MCF 10A (cell line): ENCODE measurements around the gene GIPC2. TPM values are rescaled to one million over a fixed set of nuclear protein-coding genes. Genes with fewer than 3 reads are reported as not detected.
"Not testable (repeated sequence)": the region's sequence is repeated elsewhere in the genome, so short reads cannot be mapped to it uniquely, and the experiment has no call there.

Source experiments
- BruUV-seq: library from RNA; stranded (reverse); fragments of 400-500 nt; replicated peaks from 2 replicates; lab custom pipeline; 2021; lab: Mats Ljungman, UMichigan
- CTCF ChIA-PET: fragments of 300-600 bp; sonication (Branson Sonifier 250); formaldehyde crosslinking; extraction: SDS; loops from one replicate; lab custom pipeline; 2021; ENCODE audit warnings: antibody characterized with exemption, inconsistent platforms; lab: Yijun Ruan, JAX
- POLR2A ChIA-PET: fragments of 300-600, 350-650 bp; sonication (Branson Sonifier 250); formaldehyde crosslinking; extraction: SDS; loops from one replicate; lab custom pipeline; 2020; ENCODE audit warnings: antibody characterized with exemption, inconsistent platforms; lab: Yijun Ruan, JAX
- DNase-seq: peaks from one replicate; pipeline ENCODE4 v3.0.0-alpha.2; 2018; ENCODE audit not compliant: unreplicated experiment
- H3K27ac Mint-ChIP-seq: one replicate; pipeline ENCODE4 v1.8.0; 2022; ENCODE audit warnings: mild to moderate bottlenecking, low read depth, mixed read lengths; ENCODE audit not compliant: unreplicated experiment
- H3K27me3 Mint-ChIP-seq: one replicate; pipeline ENCODE4 v1.8.0; 2022; ENCODE audit warnings: mixed read lengths; ENCODE audit not compliant: insufficient read depth, unreplicated experiment
- H3K36me3 Mint-ChIP-seq: one replicate; pipeline ENCODE4 v1.8.0; 2022; ENCODE audit warnings: mild to moderate bottlenecking, moderate library complexity, mixed read lengths; ENCODE audit not compliant: insufficient read depth, unreplicated experiment
- H3K4me1 Mint-ChIP-seq: one replicate; pipeline ENCODE4 v1.8.0; 2022; ENCODE audit warnings: mixed read lengths; ENCODE audit not compliant: insufficient read depth, unreplicated experiment
- H3K4me3 Mint-ChIP-seq: one replicate; pipeline ENCODE4 v1.8.0; 2022; ENCODE audit warnings: mild to moderate bottlenecking, moderate library complexity, mixed read lengths; ENCODE audit not compliant: unreplicated experiment
- H3K9me3 Mint-ChIP-seq: one replicate; pipeline ENCODE4 v1.8.0; 2022; ENCODE audit warnings: mixed read lengths; ENCODE audit not compliant: unreplicated experiment
- intact Hi-C: fragments of 100-400 bp; cut with micrococcal nuclease; formaldehyde crosslinking; loops from 2 replicates; pipeline ENCODE4 v1.14.1; 2022
- total RNA-seq: library from RNA; stranded (reverse); gene quantifications from 2 replicates; pipeline ENCODE4 v1.2.3, GENCODE V29; 2022
- TF ChIP-seq, protein P1 (sequence below): fragments of 200-600 bp; IDR thresholded peaks from one replicate; pipeline ENCODE4 v1.8.0; 2022; ENCODE audit warnings: antibody characterized with exemption, mild to moderate bottlenecking; ENCODE audit not compliant: unreplicated experiment

Gene GIPC2
- total RNA-seq, 1 experiment from 2014 or later = 0.07 TPM

GRCh38 chr1:78078358-78078757 is 32.6 kb downstream of the GIPC2 start:
- Mint-ChIP-seq H3K27me3 (no peaks in the 10 kb centered on the region), H3K4me3 (no peak overlapping the region), H3K9me3 (no peaks in the 10 kb centered on the region), H3K4me1 (peaks cover 6% of the 10 kb centered on the region), H3K36me3 (no peaks in the 10 kb centered on the region), H3K27ac (no peak overlapping the region)
- no peak for DNase-seq
- POLR2A ChIA-PET = interaction anchor here (1.1 to 1.5 kb wide), 3 partner anchors 15 to 74 kb away, joined by 3 to 5 read pairs (median 3); no protein-coding TSS in a partner anchor
- TF ChIP-seq, protein P1, sequence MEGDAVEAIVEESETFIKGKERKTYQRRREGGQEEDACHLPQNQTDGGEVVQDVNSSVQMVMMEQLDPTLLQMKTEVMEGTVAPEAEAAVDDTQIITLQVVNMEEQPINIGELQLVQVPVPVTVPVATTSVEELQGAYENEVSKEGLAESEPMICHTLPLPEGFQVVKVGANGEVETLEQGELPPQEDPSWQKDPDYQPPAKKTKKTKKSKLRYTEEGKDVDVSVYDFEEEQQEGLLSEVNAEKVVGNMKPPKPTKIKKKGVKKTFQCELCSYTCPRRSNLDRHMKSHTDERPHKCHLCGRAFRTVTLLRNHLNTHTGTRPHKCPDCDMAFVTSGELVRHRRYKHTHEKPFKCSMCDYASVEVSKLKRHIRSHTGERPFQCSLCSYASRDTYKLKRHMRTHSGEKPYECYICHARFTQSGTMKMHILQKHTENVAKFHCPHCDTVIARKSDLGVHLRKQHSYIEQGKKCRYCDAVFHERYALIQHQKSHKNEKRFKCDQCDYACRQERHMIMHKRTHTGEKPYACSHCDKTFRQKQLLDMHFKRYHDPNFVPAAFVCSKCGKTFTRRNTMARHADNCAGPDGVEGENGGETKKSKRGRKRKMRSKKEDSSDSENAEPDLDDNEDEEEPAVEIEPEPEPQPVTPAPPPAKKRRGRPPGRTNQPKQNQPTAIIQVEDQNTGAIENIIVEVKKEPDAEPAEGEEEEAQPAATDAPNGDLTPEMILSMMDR = no peak
- BruUV-seq = no TSS peak
- CTCF ChIA-PET = interaction anchor here (0.6 kb wide), 2 partner anchors 10 to 43 kb away, joined by 3 to 5 read pairs; no protein-coding TSS in a partner anchor
- intact Hi-C loops = no loop called here

DNA sequence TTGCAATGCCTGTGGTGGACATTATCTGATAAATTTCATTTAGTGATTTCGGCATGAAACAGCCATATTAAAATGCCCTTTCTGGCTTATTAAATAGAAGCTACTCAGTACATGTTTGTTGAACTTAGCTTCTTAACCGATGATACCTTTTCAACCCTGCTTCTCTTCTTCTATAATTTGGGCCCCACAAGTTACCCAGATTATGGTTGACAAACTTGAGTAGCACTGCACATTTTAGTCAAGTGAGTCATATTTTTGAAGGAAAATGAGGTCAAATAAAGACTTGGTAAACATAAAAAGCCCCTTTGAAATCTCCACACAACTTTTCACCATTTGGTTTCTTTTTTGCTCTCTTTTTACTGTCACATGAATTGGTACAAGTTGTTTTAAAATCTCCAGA is 33.8 kb downstream of the GIPC2 start:
- Mint-ChIP-seq H3K4me1 (peaks cover 6% of the 10 kb centered on the region), H3K27ac (no peak overlapping the region), H3K36me3 (no peaks in the 10 kb centered on the region), H3K27me3 (no peaks in the 10 kb centered on the region), H3K9me3 (no peaks in the 10 kb centered on the region), H3K4me3 (no peak overlapping the region)
- intact Hi-C loops = no loop called here
- TF ChIP-seq, protein P1 = no peak
- CTCF ChIA-PET = interaction anchor here (0.6 to 0.7 kb wide), 2 partner anchors 32 to 598 kb away, joined by 3 read pairs; no protein-coding TSS in a partner anchor
- no peak for DNase-seq
- POLR2A ChIA-PET = interaction anchor here (0.7 to 1.5 kb wide), 4 partner anchors 8 to 46 kb away, joined by 3 to 5 read pairs (median 4); no protein-coding TSS in a partner anchor
- BruUV-seq = no TSS peak

GRCh38 chr1:78080767-78081166 is 35.0 kb downstream of the GIPC2 start:
- Mint-ChIP-seq H3K36me3 (no peaks in the 10 kb centered on the region), H3K9me3 (peaks cover 6% of the 10 kb centered on the region), H3K4me1 (peaks cover 6% of the 10 kb centered on the region), H3K27me3 (no peaks in the 10 kb centered on the region), H3K4me3 (no peak overlapping the region), H3K27ac (no peak overlapping the region)
- ChIA-PET POLR2A (no interaction called here), CTCF (no interaction called here)
- DNase-seq = no peak
- BruUV-seq = no TSS peak
- intact Hi-C loops = no loop called here
- TF ChIP-seq, protein P1 = no peak

GRCh38 chr1:78081980-78082860 is 36.5 kb downstream of the GIPC2 start:
- H3K36me3 Mint-ChIP-seq = no peaks in the 10 kb centered on the region
- intact Hi-C loops = no loop called here
- no peak for DNase-seq
- ChIA-PET POLR2A (no interaction called here), CTCF (interaction anchor here (0.6 to 1.2 kb wide), 5 partner anchors 12 to 525 kb away, joined by 3 to 6 read pairs (median 3); no protein-coding TSS in a partner anchor)
- peaks cover 6% of the 10 kb centered on the region for H3K4me1 Mint-ChIP-seq
- H3K9me3 Mint-ChIP-seq = peaks cover 19% of the 10 kb centered on the region
- H3K27me3 Mint-ChIP-seq = no peaks in the 10 kb centered on the region
- BruUV-seq = no TSS peak
- H3K27ac Mint-ChIP-seq = no peak overlapping the region
- no peak overlapping the region for H3K4me3 Mint-ChIP-seq
- TF ChIP-seq, protein P1 = no peak

GRCh38 chr1:78084639-78085038 is 38.9 kb downstream of the GIPC2 start:
- intact Hi-C loops, CTCF ChIA-PET, H3K27me3 Mint-ChIP-seq, DNase-seq, H3K36me3 Mint-ChIP-seq, H3K4me3 Mint-ChIP-seq, BruUV-seq, H3K4me1 Mint-ChIP-seq, H3K27ac Mint-ChIP-seq: not testable (repeated sequence)
- H3K9me3 Mint-ChIP-seq = peaks cover 19% of the 10 kb centered on the region
- POLR2A ChIA-PET = interaction anchor here (0.6 to 0.7 kb wide), 2 partner anchors 133 to 269 kb away, joined by 3 read pairs; no protein-coding TSS in a partner anchor
